Adrenal gland (tissue), 5 donors: ENCODE results near the gene JAGN1.
"Not testable (repeated sequence)": the region's sequence is repeated elsewhere in the genome, so short reads cannot be mapped to it uniquely, and the experiment has no call there.

Experiments
- POLR2A ChIP-seq, 2 donors: fragments of 450-650 bp; IDR thresholded peaks; one replicate each; pipeline ENCODE4 v1.6.1; 2017; ENCODE audit warnings: antibody characterized with exemption in 2 of 2, mild to moderate bottlenecking in 2 of 2, moderate library complexity in 1 of 2
- TF ChIP-seq, protein P1 (sequence below), 6 experiments: fragments of 450-650 bp in 4 of 6; fragments of 200-600 bp in 2 of 6; sonication (generic) in 1 of 6; IDR thresholded peaks; 1 replicate in 5 of 6; 2 replicates in 1 of 6; pipeline versions ENCODE4 v1.5.1 to v1.8.0; 2016 to 2021; ENCODE audit warnings: antibody characterized with exemption in 6 of 6, mild to moderate bottlenecking in 2 of 6, moderate library complexity in 1 of 6
- donor health status: DM: no; HTN: no; CAD: no.

DNA sequence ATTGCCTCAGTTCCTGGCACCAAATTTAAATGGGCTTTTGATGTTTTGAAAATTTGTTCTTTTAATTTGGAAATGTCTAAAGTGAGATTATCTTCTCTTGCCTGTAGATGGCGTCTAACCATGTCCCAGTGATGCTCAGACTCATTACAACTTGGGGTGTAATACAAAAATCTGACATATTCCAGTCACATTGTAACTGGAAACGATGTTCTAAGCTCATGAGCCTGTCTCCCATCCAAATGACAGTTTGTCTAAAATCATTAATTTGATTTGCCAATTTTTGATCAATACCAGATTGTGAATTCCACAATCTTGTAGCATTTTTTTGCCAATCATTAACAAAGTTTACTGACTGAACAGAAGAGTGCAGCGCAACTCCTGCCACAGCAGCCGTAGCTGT lies 41.5 kb upstream of the JAGN1 start:
- TF ChIP-seq POLR2A (IDR thresholded peaks at IDR 0.05), result not testable (repeated sequence)
- TF ChIP-seq, protein P1, sequence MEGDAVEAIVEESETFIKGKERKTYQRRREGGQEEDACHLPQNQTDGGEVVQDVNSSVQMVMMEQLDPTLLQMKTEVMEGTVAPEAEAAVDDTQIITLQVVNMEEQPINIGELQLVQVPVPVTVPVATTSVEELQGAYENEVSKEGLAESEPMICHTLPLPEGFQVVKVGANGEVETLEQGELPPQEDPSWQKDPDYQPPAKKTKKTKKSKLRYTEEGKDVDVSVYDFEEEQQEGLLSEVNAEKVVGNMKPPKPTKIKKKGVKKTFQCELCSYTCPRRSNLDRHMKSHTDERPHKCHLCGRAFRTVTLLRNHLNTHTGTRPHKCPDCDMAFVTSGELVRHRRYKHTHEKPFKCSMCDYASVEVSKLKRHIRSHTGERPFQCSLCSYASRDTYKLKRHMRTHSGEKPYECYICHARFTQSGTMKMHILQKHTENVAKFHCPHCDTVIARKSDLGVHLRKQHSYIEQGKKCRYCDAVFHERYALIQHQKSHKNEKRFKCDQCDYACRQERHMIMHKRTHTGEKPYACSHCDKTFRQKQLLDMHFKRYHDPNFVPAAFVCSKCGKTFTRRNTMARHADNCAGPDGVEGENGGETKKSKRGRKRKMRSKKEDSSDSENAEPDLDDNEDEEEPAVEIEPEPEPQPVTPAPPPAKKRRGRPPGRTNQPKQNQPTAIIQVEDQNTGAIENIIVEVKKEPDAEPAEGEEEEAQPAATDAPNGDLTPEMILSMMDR (IDR thresholded peaks at IDR 0.05), result peak; percentile 39 to 72 (median 62)
